D721Med (cell line): ENCODE results near the gene ST7.

Experiments used
- DNase-seq: peaks from one replicate; pipeline ENCODE4 v3.0.0; 2011; ENCODE audit warnings: low spot score; ENCODE audit not compliant: insufficient read length
- FAIRE-seq: peaks from 2 replicates; lab custom pipeline; 2011; peaks lifted over from hg19 to GRCh38; lab: Jason Lieb, UNC
- TF ChIP-seq, protein P1 (sequence below): IDR thresholded peaks from 2 replicates; pipeline ENCODE4 v1.5.1; 2012; ENCODE audit warnings: mild to moderate bottlenecking, control low read depth; ENCODE audit not compliant: insufficient read depth; ENCODE audit errors: missing control alignments

The ST7 gene

DNA sequence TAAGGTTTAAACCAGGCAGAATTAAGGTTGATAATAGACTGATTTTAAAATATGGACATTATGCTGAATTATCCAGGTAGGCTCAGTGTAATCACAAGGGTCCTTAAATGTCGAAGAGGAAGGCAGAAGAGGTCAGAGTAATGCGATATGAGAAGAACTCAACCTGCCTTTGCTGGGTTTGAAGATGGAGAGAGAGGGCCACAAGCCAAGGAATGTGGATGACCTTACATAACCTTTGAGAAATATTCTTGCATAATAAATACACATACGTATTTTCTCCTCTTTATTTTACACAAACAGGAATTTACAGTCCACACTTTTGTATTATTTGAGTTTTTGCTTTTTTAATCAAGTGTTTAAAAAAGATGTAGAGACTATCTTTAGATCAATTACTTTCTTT is 88.5 kb downstream of the ST7 start:
- TF ChIP-seq, protein P1, sequence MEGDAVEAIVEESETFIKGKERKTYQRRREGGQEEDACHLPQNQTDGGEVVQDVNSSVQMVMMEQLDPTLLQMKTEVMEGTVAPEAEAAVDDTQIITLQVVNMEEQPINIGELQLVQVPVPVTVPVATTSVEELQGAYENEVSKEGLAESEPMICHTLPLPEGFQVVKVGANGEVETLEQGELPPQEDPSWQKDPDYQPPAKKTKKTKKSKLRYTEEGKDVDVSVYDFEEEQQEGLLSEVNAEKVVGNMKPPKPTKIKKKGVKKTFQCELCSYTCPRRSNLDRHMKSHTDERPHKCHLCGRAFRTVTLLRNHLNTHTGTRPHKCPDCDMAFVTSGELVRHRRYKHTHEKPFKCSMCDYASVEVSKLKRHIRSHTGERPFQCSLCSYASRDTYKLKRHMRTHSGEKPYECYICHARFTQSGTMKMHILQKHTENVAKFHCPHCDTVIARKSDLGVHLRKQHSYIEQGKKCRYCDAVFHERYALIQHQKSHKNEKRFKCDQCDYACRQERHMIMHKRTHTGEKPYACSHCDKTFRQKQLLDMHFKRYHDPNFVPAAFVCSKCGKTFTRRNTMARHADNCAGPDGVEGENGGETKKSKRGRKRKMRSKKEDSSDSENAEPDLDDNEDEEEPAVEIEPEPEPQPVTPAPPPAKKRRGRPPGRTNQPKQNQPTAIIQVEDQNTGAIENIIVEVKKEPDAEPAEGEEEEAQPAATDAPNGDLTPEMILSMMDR: no peak
- DNase-seq: no peak

DNA sequence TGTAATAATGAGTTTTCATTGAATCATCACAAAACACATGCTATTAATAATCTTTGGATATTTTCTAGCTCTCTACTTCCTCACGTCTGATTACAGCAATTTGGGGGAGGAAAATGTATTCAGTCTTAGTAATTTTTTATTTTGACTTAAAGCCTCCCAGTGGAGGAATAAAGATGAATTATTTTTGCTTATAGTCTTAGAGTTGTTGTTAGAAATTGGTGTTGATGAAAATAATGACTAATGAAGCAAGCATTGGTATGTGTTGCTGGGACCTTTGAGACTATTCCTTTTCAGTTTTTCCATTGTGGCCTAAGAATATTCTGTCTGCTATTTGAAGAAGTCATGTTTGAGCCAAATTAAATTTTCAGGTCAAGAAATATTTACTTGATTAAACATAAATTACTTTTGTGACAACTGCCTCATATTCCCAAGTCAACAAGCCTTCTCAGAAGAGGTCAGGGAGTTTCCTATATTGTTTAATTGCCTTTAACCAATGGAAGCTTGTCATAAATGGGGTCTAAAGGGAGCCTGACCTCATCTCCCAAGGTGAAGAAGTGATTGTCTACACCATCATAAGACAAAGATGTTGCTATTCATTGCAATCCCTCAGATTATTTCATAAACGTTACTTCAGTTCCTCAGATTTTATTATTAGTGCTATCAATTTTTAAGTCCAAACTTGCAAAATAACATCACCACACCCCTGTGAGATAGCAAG is 90.0 kb downstream of the ST7 start:
- DNase-seq: no peak

More for the DNA sequence above, 88.5 kb downstream of the ST7 start:
- FAIRE-seq: no peak

DNA sequence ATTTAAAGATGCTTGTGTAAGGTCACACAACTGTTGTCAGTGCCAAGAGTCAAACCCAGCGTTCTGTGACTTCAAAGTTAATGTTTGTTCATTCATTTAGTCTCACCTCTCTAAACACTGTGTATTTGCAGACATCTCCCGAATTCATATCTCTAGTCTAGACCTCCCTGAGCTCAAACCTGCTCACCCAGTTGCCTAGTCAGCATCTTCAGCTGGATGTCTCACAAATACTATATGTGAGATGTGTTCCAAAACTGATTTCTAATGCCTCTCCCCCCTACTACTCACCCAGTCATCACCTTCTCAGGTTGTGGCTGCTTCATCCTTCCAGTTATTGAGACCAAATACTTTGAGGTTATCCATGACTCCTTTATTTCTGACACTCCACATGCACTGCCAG is 91.4 kb downstream of the ST7 start:
- DNase-seq (no peak), FAIRE-seq (no peak)
- TF ChIP-seq, protein P1: no peak

More for the DNA sequence above, 90.0 kb downstream of the ST7 start:
- TF ChIP-seq, protein P1: no peak
- FAIRE-seq: no peak

DNA sequence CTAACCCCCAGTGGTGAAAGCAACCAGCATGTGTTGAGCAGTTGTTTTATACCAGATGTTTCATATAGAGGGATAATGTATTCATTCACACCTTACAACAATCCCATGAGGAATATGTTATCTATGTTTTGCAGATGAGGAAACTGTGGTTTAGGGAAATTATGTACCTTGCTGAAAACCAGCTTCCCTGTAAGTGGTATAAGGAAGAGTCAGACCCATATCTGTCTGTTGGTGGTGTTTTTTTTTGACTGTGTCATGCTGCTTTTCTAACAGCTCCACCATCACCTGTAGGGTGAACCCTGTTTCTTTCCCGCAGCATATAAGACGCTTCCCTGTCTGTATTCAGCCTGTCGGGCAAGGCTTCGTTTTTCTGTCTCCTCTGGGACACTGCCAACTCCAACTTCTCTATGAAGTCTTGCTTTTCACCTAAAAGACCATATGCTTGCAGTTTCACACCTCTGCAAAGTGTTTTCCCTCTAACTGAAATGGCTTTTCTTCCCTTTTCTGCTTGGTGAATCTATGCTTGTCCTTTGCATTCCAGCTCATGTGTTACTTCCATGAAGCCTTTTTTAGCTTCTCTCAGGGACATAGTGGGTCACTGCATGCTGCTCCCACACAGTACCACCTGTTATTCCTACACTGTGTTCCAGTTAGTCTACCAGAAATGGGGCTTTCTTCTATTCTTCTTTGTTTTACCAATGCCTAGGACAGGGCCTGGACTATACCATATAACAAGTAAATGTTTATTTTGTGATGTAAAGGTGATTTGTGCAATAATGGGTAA is 92.8 kb downstream of the ST7 start:
- DNase-seq (no peak), FAIRE-seq (no peak)

DNA sequence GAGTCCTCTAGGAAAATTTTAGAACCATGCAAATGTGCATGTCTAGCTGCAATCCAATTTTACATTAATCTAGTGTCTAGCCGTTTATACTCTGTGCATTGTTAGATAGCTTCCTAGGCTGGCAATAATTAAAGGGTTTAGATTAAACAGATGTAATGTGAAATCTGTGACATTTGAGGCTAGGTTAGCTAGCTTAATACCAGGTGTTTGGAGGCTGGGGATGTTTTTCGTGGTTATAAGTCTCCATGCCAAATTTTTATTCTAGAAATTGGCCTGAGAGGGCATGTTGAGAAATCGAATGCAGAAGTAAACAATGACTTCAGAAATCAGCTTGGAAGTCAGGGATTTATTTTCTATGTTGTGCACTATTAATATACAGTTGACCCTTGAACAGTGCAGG is 94.2 kb downstream of the ST7 start:
- no peak for FAIRE-seq
- DNase-seq: no peak
- TF ChIP-seq, protein P1: no peak

More for the DNA sequence above, 92.8 kb downstream of the ST7 start:
- TF ChIP-seq, protein P1: no peak

DNA sequence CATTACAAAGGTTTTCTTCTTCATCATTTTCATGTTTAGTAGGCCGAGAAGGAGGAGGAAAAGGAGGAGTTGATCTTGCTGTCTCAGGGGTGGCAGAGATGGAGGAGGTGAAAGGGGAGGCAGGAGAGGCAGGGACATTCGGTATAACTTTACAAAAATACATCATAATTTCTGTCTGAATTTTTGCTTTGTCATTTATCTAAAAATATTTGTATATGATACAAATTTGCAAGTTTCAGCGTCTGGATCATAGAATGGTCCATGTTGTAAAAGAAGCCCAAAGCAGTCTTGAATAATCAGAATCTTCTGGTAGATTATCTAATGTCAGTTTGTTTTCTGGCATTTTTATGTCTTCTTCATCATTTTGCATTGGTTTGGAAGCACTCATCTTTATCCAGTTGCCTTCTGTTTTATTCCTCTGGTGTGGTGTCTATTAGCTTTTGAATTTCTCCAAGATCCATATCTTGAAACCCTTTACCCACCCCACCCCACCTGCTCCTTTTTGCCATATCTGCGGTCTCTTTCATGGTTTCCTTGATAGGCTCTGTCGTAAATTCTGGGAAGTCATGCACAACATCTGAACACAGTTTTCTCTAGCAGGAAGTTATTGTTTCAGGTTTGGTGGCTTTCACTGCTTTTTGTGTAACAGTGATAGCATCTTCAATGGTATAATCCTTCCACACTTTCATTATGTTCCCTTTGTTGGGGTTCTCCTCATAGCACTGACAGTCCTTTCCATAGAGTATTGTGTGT is 95.0 kb downstream of the ST7 start:
- no peak for DNase-seq
- TF ChIP-seq, protein P1: no peak
- FAIRE-seq: no peak
